HEK293 (cell line): ENCODE measurements around the gene BSX.

Source experiments
- CTCF ChIA-PET: fragments of 350-600 bp; formaldehyde crosslinking; extraction: SDS; loops from one replicate; lab custom pipeline; 2021; ENCODE audit warnings: antibody characterized with exemption; lab: Yijun Ruan, JAX
- POLR2A ChIA-PET: fragments of 300-600 bp; formaldehyde crosslinking; extraction: SDS; loops from one replicate; lab custom pipeline; 2020; ENCODE audit warnings: antibody characterized with exemption, inconsistent platforms; lab: Yijun Ruan, JAX
- H3K27ac ChIP-seq: fragments of 200-500 bp; sonication (Bioruptor generic); 2 replicates; pipeline ENCODE4 v1.5.1; 2014; ENCODE audit warnings: low read depth, low read length, control low read depth, inconsistent platforms; ENCODE audit errors: extremely low read depth
- H3K36me3 ChIP-seq, 2 experiments: fragments of 200-500 bp in 1 of 2; sonication (Bioruptor generic) in 1 of 2; 1 replicate in 1 of 2; 2 replicates in 1 of 2; pipeline ENCODE4 v1.5.1; 2014 to 2017; ENCODE audit warnings: inconsistent platforms in 2 of 2, low read length in 2 of 2; ENCODE audit not compliant: control insufficient read depth in 2 of 2, insufficient read depth in 1 of 2
- H3K4me1 ChIP-seq: fragments of 200-500 bp; sonication (Bioruptor generic); 2 replicates; pipeline ENCODE4 v1.5.1; 2014; ENCODE audit warnings: mild to moderate bottlenecking, low read length, inconsistent platforms; ENCODE audit not compliant: control insufficient read depth, insufficient read depth
- H3K4me3 ChIP-seq: 2 replicates; pipeline ENCODE4 v1.5.1; 2011; ENCODE audit warnings: low read depth, mild to moderate bottlenecking, control low read depth, low read length, moderate library complexity
- H3K9me3 ChIP-seq: fragments of 200-500 bp; sonication (Bioruptor generic); 2 replicates; pipeline ENCODE4 v1.5.1; 2014; ENCODE audit warnings: low read depth, low read length, inconsistent platforms; ENCODE audit not compliant: control insufficient read depth, insufficient read depth
- YY2 ChIP-seq: fragments of 450-650 bp; formaldehyde crosslinking; IDR thresholded peaks from 2 replicates; pipeline ENCODE4 v1.5.1; 2016; ENCODE audit warnings: missing biosample characterization, missing genetic modification characterization
- ZFHX2 ChIP-seq: fragments of 450-650 bp; formaldehyde crosslinking; conservative IDR thresholded peaks from 2 replicates; pipeline ENCODE4 v1.5.1; 2016; ENCODE audit warnings: missing biosample characterization, missing genetic modification characterization
- ZIC2 ChIP-seq: fragments of 450-650 bp; formaldehyde crosslinking; IDR thresholded peaks from 2 replicates; pipeline ENCODE4 v1.5.1; 2016; ENCODE audit warnings: missing biosample characterization, missing genetic modification characterization
- ZNF169 ChIP-seq: fragments of 450-650 bp; formaldehyde crosslinking; IDR thresholded peaks from 2 replicates; pipeline ENCODE4 v1.5.1; 2016; ENCODE audit warnings: missing biosample characterization, missing genetic modification characterization
- ZNF248 ChIP-seq: fragments of 450-650 bp; formaldehyde crosslinking; IDR thresholded peaks from 2 replicates; pipeline ENCODE4 v1.5.1; 2017; ENCODE audit warnings: missing biosample characterization, missing genetic modification characterization
- ZNF423 ChIP-seq: fragments of 450-650 bp; formaldehyde crosslinking; IDR thresholded peaks from 2 replicates; pipeline ENCODE4 v1.5.1; 2016; ENCODE audit warnings: missing biosample characterization, missing genetic modification characterization
- ZNF658 ChIP-seq: fragments of 450-650 bp; formaldehyde crosslinking; IDR thresholded peaks from 2 replicates; pipeline ENCODE4; 2016; ENCODE audit warnings: missing biosample characterization, missing genetic modification characterization
- ZNF76 ChIP-seq: fragments of 450-650 bp; formaldehyde crosslinking; IDR thresholded peaks from 2 replicates; pipeline ENCODE4; 2016; ENCODE audit warnings: low read depth, missing biosample characterization, missing genetic modification characterization, borderline replicate concordance
- ZNF776 ChIP-seq: fragments of 450-650 bp; formaldehyde crosslinking; IDR thresholded peaks from 2 replicates; pipeline ENCODE4 v1.5.0; 2017; ENCODE audit warnings: missing biosample characterization, missing genetic modification characterization, borderline replicate concordance
- TF ChIP-seq, protein P1 (sequence below): fragments of 450-650 bp; formaldehyde crosslinking; conservative IDR thresholded peaks from 2 replicates; pipeline ENCODE4 v1.5.1; 2016; ENCODE audit warnings: low read depth, missing biosample characterization, missing genetic modification characterization

The BSX gene

GRCh38 chr11:122933416-122933815 is 48.2 kb downstream of the BSX start:
- no peaks in the 10 kb centered on the region for H3K4me1 ChIP-seq
- no peak for TF ChIP-seq ZNF658 (tag by site-specific recombination)
- no peak for TF ChIP-seq ZFHX2
- no peak for TF ChIP-seq ZNF423 (tag by site-specific recombination)
- no peak for TF ChIP-seq ZNF248 (tag by site-specific recombination)
- TF ChIP-seq, protein P1, sequence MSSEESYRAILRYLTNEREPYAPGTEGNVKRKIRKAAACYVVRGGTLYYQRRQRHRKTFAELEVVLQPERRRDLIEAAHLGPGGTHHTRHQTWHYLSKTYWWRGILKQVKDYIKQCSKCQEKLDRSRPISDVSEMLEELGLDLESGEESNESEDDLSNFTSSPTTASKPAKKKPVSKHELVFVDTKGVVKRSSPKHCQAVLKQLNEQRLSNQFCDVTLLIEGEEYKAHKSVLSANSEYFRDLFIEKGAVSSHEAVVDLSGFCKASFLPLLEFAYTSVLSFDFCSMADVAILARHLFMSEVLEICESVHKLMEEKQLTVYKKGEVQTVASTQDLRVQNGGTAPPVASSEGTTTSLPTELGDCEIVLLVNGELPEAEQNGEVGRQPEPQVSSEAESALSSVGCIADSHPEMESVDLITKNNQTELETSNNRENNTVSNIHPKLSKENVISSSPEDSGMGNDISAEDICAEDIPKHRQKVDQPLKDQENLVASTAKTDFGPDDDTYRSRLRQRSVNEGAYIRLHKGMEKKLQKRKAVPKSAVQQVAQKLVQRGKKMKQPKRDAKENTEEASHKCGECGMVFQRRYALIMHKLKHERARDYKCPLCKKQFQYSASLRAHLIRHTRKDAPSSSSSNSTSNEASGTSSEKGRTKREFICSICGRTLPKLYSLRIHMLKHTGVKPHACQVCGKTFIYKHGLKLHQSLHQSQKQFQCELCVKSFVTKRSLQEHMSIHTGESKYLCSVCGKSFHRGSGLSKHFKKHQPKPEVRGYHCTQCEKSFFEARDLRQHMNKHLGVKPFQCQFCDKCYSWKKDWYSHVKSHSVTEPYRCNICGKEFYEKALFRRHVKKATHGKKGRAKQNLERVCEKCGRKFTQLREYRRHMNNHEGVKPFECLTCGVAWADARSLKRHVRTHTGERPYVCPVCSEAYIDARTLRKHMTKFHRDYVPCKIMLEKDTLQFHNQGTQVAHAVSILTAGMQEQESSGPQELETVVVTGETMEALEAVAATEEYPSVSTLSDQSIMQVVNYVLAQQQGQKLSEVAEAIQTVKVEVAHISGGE, result no peak
- no peak for TF ChIP-seq ZNF776 (tag by site-specific recombination)
- POLR2A ChIA-PET, result interaction anchor here (0.9 kb wide), 2 partner anchors 33 to 129 kb away, joined by 3 to 7 read pairs; partner anchors contain the start of gene HSPA8
- H3K4me3 ChIP-seq, result no peak overlapping the region
- CTCF ChIA-PET, result interaction anchor here (0.8 to 2.4 kb wide), 6 partner anchors 10 to 119 kb away, joined by 3 to 8 read pairs (median 5); no protein-coding TSS in a partner anchor
- H3K36me3 ChIP-seq, result no peaks in the 10 kb centered on the region
- H3K27ac ChIP-seq, result no peak overlapping the region
- H3K9me3 ChIP-seq, result no peaks in the 10 kb centered on the region

DNA sequence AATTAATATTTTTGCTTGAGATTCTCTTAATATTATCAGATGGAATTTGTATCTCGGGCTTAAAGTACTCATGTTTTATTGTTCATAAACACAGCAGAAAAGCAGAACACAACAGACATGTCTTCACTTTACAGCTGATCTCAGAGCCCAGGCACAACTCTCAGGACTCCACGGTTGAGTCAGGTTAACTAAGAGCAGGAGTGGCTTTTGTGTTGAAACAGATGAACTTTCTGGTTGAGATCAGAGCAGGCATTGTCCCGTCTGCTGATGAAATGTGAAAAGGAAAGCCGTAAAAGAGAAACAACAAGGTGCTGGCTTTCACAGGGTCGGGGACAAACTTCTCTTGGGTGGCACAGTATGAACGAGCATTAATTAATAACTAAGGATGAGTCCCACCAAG is 50.1 kb downstream of the BSX start:
- Histone ChIP-seq H3K36me3 (no peaks in the 10 kb centered on the region; a peak in 1 of 3 replicates), H3K27ac (no peak overlapping the region), H3K4me3 (no peak overlapping the region), H3K9me3 (no peaks in the 10 kb centered on the region), H3K4me1 (no peaks in the 10 kb centered on the region)
- ChIA-PET POLR2A (no interaction called here), CTCF (no interaction called here)
- TF ChIP-seq ZNF76 (tag by site-specific recombination) (no peak), ZNF248 (tag by site-specific recombination) (no peak), ZNF169 (no peak), YY2 (tag by site-specific recombination) (no peak), ZIC2 (tag by site-specific recombination) (no peak)
